Kidney (tissue), 14 donors: ENCODE results near the gene SORCS2. TPM values are rescaled to one million over a fixed set of nuclear protein-coding genes. Genes with fewer than 3 reads are reported as not detected.

Source experiments
- DNase-seq, 5 donors: peaks; one replicate each; pipeline ENCODE4 v3.0.0-alpha.2; 2013 to 2020
- FAIRE-seq: peaks from 2 replicates; lab custom pipeline; 2012; peaks lifted over from hg19 to GRCh38; lab: Jason Lieb, UNC
- H3K27ac ChIP-seq, 2 donors: one replicate each; pipeline ENCODE4 v1.7.0; 2013; ENCODE audit warnings: low read depth in 2 of 2, low read length in 2 of 2, inconsistent platforms in 1 of 2
- H3K27me3 ChIP-seq: one replicate; pipeline ENCODE4 v1.7.1; 2013; ENCODE audit warnings: low read length, inconsistent platforms; ENCODE audit not compliant: control insufficient read depth, insufficient read depth
- H3K36me3 ChIP-seq, 3 donors: one replicate each; pipeline versions ENCODE4 v1.7.0 to v1.7.1; 2013; ENCODE audit warnings: low read length in 3 of 3, control low read depth in 1 of 3, inconsistent platforms in 1 of 3; ENCODE audit not compliant: insufficient read depth in 3 of 3, control insufficient read depth in 2 of 3
- H3K4me1 ChIP-seq, 3 donors: one replicate each; pipeline versions ENCODE4 v1.7.0 to v1.7.1; 2013; ENCODE audit warnings: low read length in 3 of 3, inconsistent platforms in 1 of 3, low read depth in 1 of 3; ENCODE audit not compliant: control insufficient read depth in 2 of 3, insufficient read depth in 2 of 3
- H3K4me3 ChIP-seq, 3 donors: one replicate each; pipeline versions ENCODE4 v1.7.0 to v1.8.1; 2013; ENCODE audit warnings: low read length in 3 of 3, control low read depth in 1 of 3, inconsistent platforms in 1 of 3
- H3K9ac ChIP-seq, 3 donors: one replicate each; pipeline versions ENCODE4 v1.7.0 to v1.7.1; 2013; ENCODE audit warnings: low read length in 3 of 3, control low read depth in 1 of 3, inconsistent platforms in 1 of 3
- H3K9me3 ChIP-seq, 3 donors: one replicate each; pipeline versions ENCODE4 v1.7.0 to v1.7.1; 2013; ENCODE audit warnings: low read length in 3 of 3, control low read depth in 1 of 3, inconsistent platforms in 1 of 3; ENCODE audit not compliant: control insufficient read depth in 2 of 3, insufficient read depth in 1 of 3
- CTCF ChIP-seq: IDR thresholded peaks from 3 replicates; pipeline ENCODE4 v1.5.1; 2012; ENCODE audit warnings: mild to moderate bottlenecking, moderate library complexity, borderline replicate concordance; ENCODE audit not compliant: insufficient read depth; ENCODE audit errors: extremely low read depth
- intact Hi-C: fragments of 100-400 bp; cut with DNase I; formaldehyde crosslinking; loops from one replicate; pipeline ENCODE4 v1.11.1; 2022
- polyA plus RNA-seq: library from polyadenylated mRNA; stranded (reverse); fragments of 350-450 nt; fragmentation: Illumina TruSeq; extraction: RNeasy Lipid Tissue Mini Kit (QIAGEN cat#74804); gene quantifications from one replicate; pipeline ENCODE4 v1.2.3, GENCODE V29; 2014; ENCODE audit warnings: low read depth, low replicate concordance; ENCODE audit not compliant: insufficient read depth
- total RNA-seq: library from RNA; stranded (reverse); fragmentation: NEBNext Ultra II Directional; extraction: Animal tissue kit (Norgen Biotek cat#: 25700); gene quantifications from one replicate; pipeline ENCODE4 v1.2.1, GENCODE V29; 2021
- donor health status: control.
- donor health status: control.
- donor health status: control.
- donor health status: control.
- donor health status: control.
- donor health status: DM: yes; HTN: yes; CAD: no.
- donor health status: Normal renal cell carcinoma (clear cell type).

The SORCS2 gene
- total and polyA plus RNA-seq, 2 donors from 2014 or later: 6.1 to 9.1 TPM

- Histone ChIP-seq H3K9me3 (no peaks in the 10 kb centered on the region), H3K4me3 (no peak overlapping the region), H3K9ac (no peak overlapping the region), H3K4me1 (no peaks in the 10 kb centered on the region), H3K36me3 (no peaks in the 10 kb centered on the region), H3K27me3 (no peaks in the 10 kb centered on the region), H3K27ac (no peak overlapping the region)
- FAIRE-seq (no peak), DNase-seq (peak in 2 of 5 donors; percentile 28 to 34)
- intact Hi-C loops: no loop called here
- no peak for TF ChIP-seq CTCF
Measured at GRCh38 chr4:7426525-7427171, 234.3 kb downstream of the SORCS2 start.

GRCh38 chr4:7427361-7427760 lies 235.0 kb downstream of the SORCS2 start:
- DNase-seq: peak in 1 of 5 donors; percentile 21

GRCh38 chr4:7427831-7428260 lies 235.5 kb downstream of the SORCS2 start:
- no peaks in the 10 kb centered on the region for H3K36me3 ChIP-seq

More at GRCh38 chr4:7427361-7427760, 235.0 kb downstream of the SORCS2 start:
- no peak for TF ChIP-seq CTCF
- Histone ChIP-seq H3K4me1 (no peaks in the 10 kb centered on the region), H3K27ac (no peak overlapping the region), H3K9ac (no peak overlapping the region), H3K4me3 (no peak overlapping the region), H3K27me3 (no peaks in the 10 kb centered on the region), H3K36me3 (no peaks in the 10 kb centered on the region), H3K9me3 (no peaks in the 10 kb centered on the region)
- FAIRE-seq: no peak
- intact Hi-C loops: no loop called here

More at GRCh38 chr4:7427831-7428260, 235.5 kb downstream of the SORCS2 start:
- Histone ChIP-seq H3K9me3 (no peaks in the 10 kb centered on the region), H3K4me3 (no peak overlapping the region), H3K27me3 (no peaks in the 10 kb centered on the region), H3K4me1 (no peaks in the 10 kb centered on the region), H3K9ac (no peak overlapping the region), H3K27ac (no peak overlapping the region)
- FAIRE-seq (no peak), DNase-seq (peak in 2 of 5 donors; percentile 41 to 58)
- no peak for TF ChIP-seq CTCF
- intact Hi-C loops: no loop called here
